ENCODE results near the gene PTGS1. TPM values are rescaled to one million over a fixed set of nuclear protein-coding genes. Genes with fewer than 3 reads are reported as not detected.

The PTGS1 gene
- total and polyA plus RNA-seq, 2 of the 13 experiments (the other 11 are each of a cell fraction or from before 2014, with no cell fraction given): 0.07 to 0.08 TPM

GRCh38 chr9:122414108-122414507 is 43.3 kb downstream of the PTGS1 start (continued):
- TF ChIP-seq, protein P1, sequence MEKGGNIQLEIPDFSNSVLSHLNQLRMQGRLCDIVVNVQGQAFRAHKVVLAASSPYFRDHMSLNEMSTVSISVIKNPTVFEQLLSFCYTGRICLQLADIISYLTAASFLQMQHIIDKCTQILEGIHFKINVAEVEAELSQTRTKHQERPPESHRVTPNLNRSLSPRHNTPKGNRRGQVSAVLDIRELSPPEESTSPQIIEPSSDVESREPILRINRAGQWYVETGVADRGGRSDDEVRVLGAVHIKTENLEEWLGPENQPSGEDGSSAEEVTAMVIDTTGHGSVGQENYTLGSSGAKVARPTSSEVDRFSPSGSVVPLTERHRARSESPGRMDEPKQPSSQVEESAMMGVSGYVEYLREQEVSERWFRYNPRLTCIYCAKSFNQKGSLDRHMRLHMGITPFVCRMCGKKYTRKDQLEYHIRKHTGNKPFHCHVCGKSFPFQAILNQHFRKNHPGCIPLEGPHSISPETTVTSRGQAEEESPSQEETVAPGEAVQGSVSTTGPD (CRISPR knock-in tag; IDR thresholded peaks at IDR 0.05): 0 out of 2 replicates have a peak, but pooled peaks have one; percentile 35
- TF ChIP-seq MED1 (CRISPR knock-in tag; IDR thresholded peaks at IDR 0.05): 0 out of 2 replicates have a peak, but pooled peaks have one; percentile 23
- 0 out of 2 replicates have a peak, but pooled peaks have one; percentile 36 for TF ChIP-seq CAMTA2 (CRISPR knock-in tag; IDR thresholded peaks at IDR 0.05; ENCODE audit: borderline replicate concordance)
- peak; percentile 36; the same call in 1 of the 2 replicates for TF ChIP-seq ESRRA (CRISPR knock-in tag; IDR thresholded peaks at IDR 0.05; ENCODE audit: low read depth)
- TF ChIP-seq KAT8 (CRISPR knock-in tag; IDR thresholded peaks at IDR 0.05): peak; percentile 44; the same call in 1 of the 2 replicates
- peak; percentile 43; the same call in 1 of the 2 replicates for TF ChIP-seq SAP130 (CRISPR knock-in tag; IDR thresholded peaks at IDR 0.05; ENCODE audit: low read depth)
- TF ChIP-seq FOXP4 (CRISPR knock-in tag; IDR thresholded peaks at IDR 0.05): peak; percentile 69
- 0 out of 2 replicates have a peak, but pooled peaks have one; percentile 52 for TF ChIP-seq ZNF556 (CRISPR knock-in tag; IDR thresholded peaks at IDR 0.05; ENCODE audit: borderline replicate concordance)
- TF ChIP-seq POGZ (CRISPR knock-in tag; IDR thresholded peaks at IDR 0.05): 0 out of 2 replicates have a peak, but pooled peaks have one; percentile 20
- TF ChIP-seq TBX2 (CRISPR knock-in tag; IDR thresholded peaks at IDR 0.05; ENCODE audit: borderline replicate concordance): peak; percentile 23; the same call in 1 of the 2 replicates
- peak; percentile 58; the same call in 1 of the 2 replicates for TF ChIP-seq FOXK1 (CRISPR knock-in tag; IDR thresholded peaks at IDR 0.05; ENCODE audit: borderline replicate concordance, low read depth)
- peak; percentile 56; the same call in 1 of the 2 replicates for TF ChIP-seq ZNF691 (CRISPR knock-in tag; IDR thresholded peaks at IDR 0.05; ENCODE audit: borderline replicate concordance, low read depth)
- 0 out of 2 replicates have a peak, but pooled peaks have one; percentile 57 for TF ChIP-seq ZMYM4 (CRISPR knock-in tag; IDR thresholded peaks at IDR 0.05)
- peak; percentile 54; the same call in 1 of the 2 replicates for TF ChIP-seq HIC2 (CRISPR knock-in tag; IDR thresholded peaks at IDR 0.05; ENCODE audit: low read depth)
- peak; percentile 56; the same call in 1 of the 2 replicates for TF ChIP-seq ARID5B (CRISPR knock-in tag; IDR thresholded peaks at IDR 0.05)

All from HepG2 (cell line).